GM12865 (cell line): ENCODE data around the gene CCNA1.

Source experiments
- DNase-seq: peaks from one replicate; pipeline ENCODE4 v3.0.0; 2010; ENCODE audit warnings: low read depth
- H3K4me3 ChIP-seq: 2 replicates; pipeline ENCODE4 v1.5.1; 2011; ENCODE audit warnings: mild to moderate bottlenecking, low read depth, low read length, control low read depth
- TF ChIP-seq, protein P1 (sequence below): IDR thresholded peaks from 2 replicates; pipeline ENCODE4 v1.5.1; 2011; ENCODE audit warnings: low read length, control low read depth, low read depth, inconsistent platforms; ENCODE audit not compliant: insufficient read depth; ENCODE audit errors: missing control alignments

Gene CCNA1

DNA sequence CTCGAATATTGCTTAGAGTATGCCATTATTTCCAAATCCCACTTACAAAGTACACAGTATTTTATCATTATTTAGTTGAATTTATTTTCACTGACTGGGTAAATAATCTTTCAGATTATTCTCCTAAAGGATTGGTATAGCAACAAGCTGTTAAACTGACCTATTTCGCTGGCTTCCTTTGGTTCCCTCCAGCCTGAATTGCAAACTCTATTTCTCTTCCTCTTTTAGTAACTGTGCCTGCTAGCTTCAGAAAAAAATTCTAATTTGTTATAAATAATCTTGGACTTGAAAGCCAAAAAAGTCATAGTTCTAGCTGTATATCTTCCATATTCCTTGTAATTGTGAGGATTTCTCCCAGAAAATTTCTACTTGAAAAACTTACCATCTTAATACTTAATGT, 15.0 kb upstream of the CCNA1 start:
- no peak overlapping the region for H3K4me3 ChIP-seq
- TF ChIP-seq, protein P1, sequence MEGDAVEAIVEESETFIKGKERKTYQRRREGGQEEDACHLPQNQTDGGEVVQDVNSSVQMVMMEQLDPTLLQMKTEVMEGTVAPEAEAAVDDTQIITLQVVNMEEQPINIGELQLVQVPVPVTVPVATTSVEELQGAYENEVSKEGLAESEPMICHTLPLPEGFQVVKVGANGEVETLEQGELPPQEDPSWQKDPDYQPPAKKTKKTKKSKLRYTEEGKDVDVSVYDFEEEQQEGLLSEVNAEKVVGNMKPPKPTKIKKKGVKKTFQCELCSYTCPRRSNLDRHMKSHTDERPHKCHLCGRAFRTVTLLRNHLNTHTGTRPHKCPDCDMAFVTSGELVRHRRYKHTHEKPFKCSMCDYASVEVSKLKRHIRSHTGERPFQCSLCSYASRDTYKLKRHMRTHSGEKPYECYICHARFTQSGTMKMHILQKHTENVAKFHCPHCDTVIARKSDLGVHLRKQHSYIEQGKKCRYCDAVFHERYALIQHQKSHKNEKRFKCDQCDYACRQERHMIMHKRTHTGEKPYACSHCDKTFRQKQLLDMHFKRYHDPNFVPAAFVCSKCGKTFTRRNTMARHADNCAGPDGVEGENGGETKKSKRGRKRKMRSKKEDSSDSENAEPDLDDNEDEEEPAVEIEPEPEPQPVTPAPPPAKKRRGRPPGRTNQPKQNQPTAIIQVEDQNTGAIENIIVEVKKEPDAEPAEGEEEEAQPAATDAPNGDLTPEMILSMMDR: no peak
- no peak for DNase-seq

DNA sequence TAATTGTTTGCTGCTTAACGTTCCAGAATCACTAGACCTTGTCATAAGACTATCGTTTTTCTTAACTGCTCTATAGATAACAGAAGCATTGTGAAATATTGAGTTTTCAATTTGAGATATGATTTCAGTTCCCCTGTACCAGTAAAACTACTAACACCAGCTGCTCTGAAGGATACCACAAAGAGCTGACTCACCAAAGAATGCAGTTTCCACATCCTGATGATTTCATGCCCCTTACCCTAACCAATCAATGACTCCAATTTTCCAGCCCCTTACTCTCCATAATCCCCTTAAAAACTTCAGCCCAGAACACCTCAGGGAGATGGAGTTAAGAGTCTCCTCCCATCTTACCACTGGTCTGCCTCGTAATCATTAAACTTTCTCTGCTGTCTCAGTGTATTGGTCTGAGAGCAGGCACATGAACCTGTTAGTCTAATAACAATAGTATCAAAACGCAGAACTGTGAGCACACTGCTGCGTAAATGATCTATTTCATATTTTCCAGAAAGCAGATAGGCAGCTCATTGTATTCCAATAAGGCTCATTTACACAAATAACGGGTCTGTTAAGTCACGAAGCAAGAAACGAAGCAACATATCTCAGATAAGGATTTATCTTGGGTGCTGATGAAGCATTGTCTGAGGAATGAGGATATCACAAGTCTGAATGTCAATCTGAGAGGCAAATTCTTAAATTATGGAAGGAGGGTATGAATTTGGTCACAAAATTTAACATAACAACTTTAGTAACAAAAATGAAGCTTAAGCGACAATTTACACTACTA, 14.1 kb upstream of the CCNA1 start:
- peak; percentile 42 for DNase-seq
- TF ChIP-seq, protein P1: no peak
- no peak overlapping the region for H3K4me3 ChIP-seq

DNA sequence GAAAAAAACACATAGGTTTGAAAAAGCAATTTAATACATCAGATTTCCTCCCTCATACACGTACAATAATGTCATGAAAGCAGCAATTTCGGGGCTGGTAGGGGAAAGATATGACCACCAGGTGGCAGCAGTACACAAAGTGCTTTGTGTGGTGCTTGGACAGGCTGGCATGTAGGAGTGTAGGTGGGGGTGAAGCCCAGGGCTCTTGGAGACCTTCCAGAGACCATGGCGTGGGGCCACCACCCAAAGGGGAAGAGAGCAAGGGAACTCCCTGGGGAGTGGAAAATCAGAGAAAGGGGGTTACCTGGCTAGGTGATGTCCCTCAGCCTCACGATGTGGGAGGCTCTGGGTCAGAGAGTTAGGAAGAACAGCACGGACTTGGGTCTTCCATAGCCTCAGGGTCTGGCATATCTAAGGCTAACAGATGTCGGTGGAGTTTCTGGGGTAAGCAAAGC, 11.8 kb upstream of the CCNA1 start:
- TF ChIP-seq, protein P1: peak; percentile 86
- DNase-seq: peak; percentile 73
- no peak overlapping the region for H3K4me3 ChIP-seq

DNA sequence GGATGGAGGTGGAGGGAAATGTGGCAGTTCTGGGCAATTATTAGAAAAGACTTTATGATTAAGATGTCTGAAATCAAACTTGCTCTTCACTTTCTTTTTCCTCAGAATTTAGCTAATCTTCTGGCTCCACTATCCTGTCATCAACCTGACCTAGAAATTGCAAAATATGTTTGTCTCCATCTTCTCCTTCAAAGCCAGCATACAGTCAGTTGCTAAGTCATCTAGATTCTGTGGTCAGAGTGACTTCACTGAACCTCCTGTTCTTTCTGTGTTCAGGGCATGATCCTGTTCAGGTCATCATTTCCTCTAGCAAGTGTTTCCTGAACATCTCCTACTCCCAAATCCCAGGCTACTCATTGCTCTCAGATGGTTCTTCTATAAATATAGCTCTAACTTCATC, 10.8 kb upstream of the CCNA1 start:
- no peak overlapping the region for H3K4me3 ChIP-seq
- no peak for DNase-seq
- TF ChIP-seq, protein P1: no peak

DNA sequence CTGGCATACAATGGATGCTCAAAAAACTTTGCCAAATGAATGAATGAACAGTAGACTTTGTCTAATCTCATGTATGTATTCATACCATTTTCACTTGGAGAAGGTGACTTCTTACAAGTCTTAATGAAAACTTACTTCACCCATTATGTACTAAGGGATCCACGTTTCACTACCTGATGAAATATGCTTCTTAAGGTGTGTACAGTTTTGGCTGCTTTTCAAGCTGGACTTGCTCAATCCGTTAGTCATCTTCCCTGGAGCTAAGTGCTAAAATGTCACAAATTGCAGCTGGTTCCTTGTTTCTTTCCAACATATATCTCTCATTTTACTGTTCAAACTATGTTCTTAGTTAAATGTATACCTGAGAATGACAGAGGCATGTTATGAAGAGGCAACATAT, 4.2 kb upstream of the CCNA1 start:
- DNase-seq: no peak
- H3K4me3 ChIP-seq: no peak overlapping the region
- TF ChIP-seq, protein P1: no peak

DNA sequence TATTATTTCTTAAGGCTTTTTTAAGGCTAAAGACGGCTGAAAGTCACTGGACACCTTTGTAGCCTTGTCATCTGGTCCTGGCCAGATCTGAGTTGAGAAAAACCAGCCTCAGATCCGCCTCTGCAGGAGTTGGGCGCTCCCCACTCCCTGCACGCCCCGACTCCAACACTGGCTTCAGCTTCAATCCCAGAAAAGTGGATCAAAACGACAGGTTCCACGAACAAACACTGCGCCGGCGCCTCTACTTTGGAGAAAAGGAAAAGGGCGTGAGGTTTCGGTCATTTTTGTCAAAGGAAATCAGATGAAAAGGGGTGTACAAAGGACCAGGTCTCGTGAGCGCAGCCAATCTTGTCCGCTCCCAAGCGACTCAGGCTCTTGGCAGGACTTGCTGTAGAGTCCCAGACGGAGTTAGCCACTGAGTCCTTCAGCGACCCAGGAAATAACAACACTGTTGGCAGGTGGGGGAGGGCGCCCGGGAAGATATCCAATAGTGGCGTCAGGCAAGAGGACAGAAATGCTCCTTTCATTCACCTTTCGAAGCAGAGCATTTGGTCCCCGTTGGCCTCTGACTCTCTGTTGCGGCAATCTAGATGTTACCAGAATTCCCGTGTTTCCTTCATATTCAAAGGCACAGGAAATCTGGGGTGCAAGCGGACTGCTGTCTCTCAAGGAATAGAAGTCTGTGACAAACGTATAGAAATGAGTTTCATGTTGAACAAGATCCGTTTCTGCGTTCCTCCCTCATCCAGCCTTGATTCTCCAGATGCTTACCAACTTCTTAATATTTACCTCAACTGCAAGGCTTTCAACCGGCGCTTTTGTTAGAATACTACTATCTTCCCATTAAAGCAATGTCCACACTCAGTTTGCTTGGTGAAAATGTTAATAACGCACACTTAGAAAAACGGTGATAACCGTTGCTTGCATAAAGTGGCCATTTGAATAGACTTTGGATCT, 1.8 kb upstream of the CCNA1 start:
- TF ChIP-seq, protein P1: no peak
- no peak for DNase-seq
- no peak overlapping the region for H3K4me3 ChIP-seq
